Measurements from ENCODE around the gene PLXNB2. TPM values are rescaled to one million over a fixed set of nuclear protein-coding genes. Genes with fewer than 3 reads are reported as not detected.
A peak's percentile ranks its signal among the peaks of the same experiment; 100 is the strongest.

PLXNB2 gene
- total RNA-seq, 3 donors from 2014 or later, result 4.0 to 4.8 (median 4.7) TPM

GRCh38 chr22:50318698-50319411 lies 11.4 kb upstream of the PLXNB2 start:
- H3K27me3 Mint-ChIP-seq (ENCODE audit: low read depth), result no peaks in the 10 kb centered on the region
- H3K4me1 Mint-ChIP-seq (ENCODE audit: low read depth), result peaks cover 14% of the 10 kb centered on the region
- no peaks in the 10 kb centered on the region for H3K9me3 Mint-ChIP-seq
- ATAC-seq (no peak), DNase-seq (no peak)
- no peaks in the 10 kb centered on the region for H3K36me3 Mint-ChIP-seq (ENCODE audit: insufficient read depth)
- no peak overlapping the region for H3K4me3 Mint-ChIP-seq

GRCh38 chr22:50318356-50318697 lies 10.9 kb upstream of the PLXNB2 start:
- no peak for ATAC-seq
- H3K4me3 Mint-ChIP-seq, result no peak overlapping the region
- no peak for DNase-seq
- peaks cover 18% of the 10 kb centered on the region for H3K4me1 Mint-ChIP-seq (ENCODE audit: low read depth)
- no peaks in the 10 kb centered on the region for H3K36me3 Mint-ChIP-seq (ENCODE audit: insufficient read depth)
- no peaks in the 10 kb centered on the region for H3K9me3 Mint-ChIP-seq
- no peaks in the 10 kb centered on the region for H3K27me3 Mint-ChIP-seq (ENCODE audit: low read depth)

DNA sequence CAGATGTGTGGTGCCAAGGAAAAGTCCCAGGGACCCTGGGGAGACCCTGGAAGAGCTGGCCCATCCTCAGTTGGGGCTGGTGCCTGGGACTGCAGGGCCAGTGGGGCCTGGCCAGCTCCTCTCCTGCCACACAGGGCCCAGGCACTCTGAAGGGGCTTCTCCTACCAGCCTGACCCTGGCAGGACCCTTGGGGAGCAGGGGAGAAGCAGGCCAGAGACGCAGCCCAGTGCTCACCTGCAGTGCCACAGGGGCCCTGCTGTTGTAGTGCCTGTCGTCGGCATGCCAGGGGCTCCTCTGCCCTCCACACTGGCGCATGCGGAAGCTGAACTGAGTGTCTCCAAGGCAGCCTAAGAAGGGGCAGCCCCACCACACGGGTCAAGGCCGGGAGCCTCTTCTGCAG lies 10.2 kb upstream of the PLXNB2 start:
- Mint-ChIP-seq H3K4me3 (no peak overlapping the region), H3K4me1 (ENCODE audit: low read depth) (peaks cover 18% of the 10 kb centered on the region), H3K9me3 (no peaks in the 10 kb centered on the region), H3K36me3 (ENCODE audit: insufficient read depth) (no peaks in the 10 kb centered on the region), H3K27me3 (ENCODE audit: low read depth) (no peaks in the 10 kb centered on the region)
- no peak for ATAC-seq
- no peak for DNase-seq

DNA sequence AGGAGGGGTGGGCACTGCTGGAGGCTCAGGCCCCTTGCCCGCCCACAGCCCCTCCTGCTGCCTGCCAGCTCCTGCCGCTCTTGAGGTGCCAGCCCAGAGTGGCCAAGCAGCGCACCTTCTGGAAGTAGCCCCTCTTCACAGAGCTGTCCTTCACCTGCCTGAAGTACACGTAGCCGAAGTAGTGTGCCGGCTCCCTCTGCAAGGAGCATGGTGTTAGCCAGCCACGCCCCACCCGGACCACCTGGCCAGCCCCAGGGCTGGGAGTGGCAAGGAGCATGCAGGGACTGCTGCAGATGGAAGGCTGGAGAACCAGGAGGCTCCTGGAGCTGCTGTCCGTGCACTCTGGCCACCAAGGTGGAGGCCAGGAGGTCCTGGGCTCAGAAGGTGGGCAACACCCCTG lies 9.7 kb upstream of the PLXNB2 start:
- no peak for DNase-seq
- Mint-ChIP-seq H3K9me3 (no peaks in the 10 kb centered on the region), H3K36me3 (ENCODE audit: insufficient read depth) (no peaks in the 10 kb centered on the region), H3K4me3 (no peak overlapping the region), H3K4me1 (ENCODE audit: low read depth) (peaks cover 18% of the 10 kb centered on the region), H3K27me3 (ENCODE audit: low read depth) (no peaks in the 10 kb centered on the region)
- ATAC-seq, result no peak

GRCh38 chr22:50316114-50317065 lies 8.9 kb upstream of the PLXNB2 start:
- Mint-ChIP-seq H3K9me3 (no peaks in the 10 kb centered on the region), H3K27me3 (ENCODE audit: low read depth) (no peaks in the 10 kb centered on the region), H3K36me3 (ENCODE audit: insufficient read depth) (no peaks in the 10 kb centered on the region), H3K4me3 (no peak overlapping the region), H3K4me1 (ENCODE audit: low read depth) (peaks cover 18% of the 10 kb centered on the region)
- no peak for ATAC-seq
- no peak for DNase-seq

GRCh38 chr22:50315289-50316113 lies 8.1 kb upstream of the PLXNB2 start:
- Mint-ChIP-seq H3K27me3 (ENCODE audit: low read depth) (no peaks in the 10 kb centered on the region), H3K9me3 (no peaks in the 10 kb centered on the region), H3K36me3 (ENCODE audit: insufficient read depth) (no peaks in the 10 kb centered on the region), H3K4me3 (no peak overlapping the region), H3K4me1 (ENCODE audit: low read depth) (peaks cover 18% of the 10 kb centered on the region)
- DNase-seq (no peak), ATAC-seq (no peak)

- H3K27me3 Mint-ChIP-seq (ENCODE audit: low read depth), result no peaks in the 10 kb centered on the region
- DNase-seq, result peak; percentile 57
- peaks cover 18% of the 10 kb centered on the region for H3K4me1 Mint-ChIP-seq (ENCODE audit: low read depth)
- H3K9me3 Mint-ChIP-seq, result no peaks in the 10 kb centered on the region
- H3K36me3 Mint-ChIP-seq (ENCODE audit: insufficient read depth), result no peaks in the 10 kb centered on the region
- H3K4me3 Mint-ChIP-seq, result peak overlapping the region; percentile 73
- peak; percentile 97 to 98 for ATAC-seq
These were observed 7.2 kb upstream of the PLXNB2 start for GRCh38 chr22:50314455-50315288.

GRCh38 chr22:50314081-50314454 lies 6.6 kb upstream of the PLXNB2 start:
- Mint-ChIP-seq H3K27me3 (ENCODE audit: low read depth) (no peaks in the 10 kb centered on the region), H3K9me3 (no peaks in the 10 kb centered on the region), H3K4me3 (peak overlapping the region; percentile 73), H3K4me1 (ENCODE audit: low read depth) (peaks cover 18% of the 10 kb centered on the region), H3K36me3 (ENCODE audit: insufficient read depth) (no peaks in the 10 kb centered on the region)
- ATAC-seq (no peak), DNase-seq (no peak)

- DNase-seq (no peak), ATAC-seq (no peak)
- Mint-ChIP-seq H3K27me3 (ENCODE audit: low read depth) (peaks cover 2% of the 10 kb centered on the region), H3K4me1 (ENCODE audit: low read depth) (peaks cover 20% of the 10 kb centered on the region), H3K4me3 (peak overlapping the region; percentile 43), H3K9me3 (no peaks in the 10 kb centered on the region), H3K36me3 (ENCODE audit: insufficient read depth) (no peaks in the 10 kb centered on the region)
These were observed 6.2 kb upstream of the PLXNB2 start for GRCh38 chr22:50313600-50313999.

GRCh38 chr22:50313021-50313420 lies 5.6 kb upstream of the PLXNB2 start:
- no peak for ATAC-seq
- no peaks in the 10 kb centered on the region for H3K9me3 Mint-ChIP-seq
- peaks cover 20% of the 10 kb centered on the region for H3K4me1 Mint-ChIP-seq (ENCODE audit: low read depth)
- no peak overlapping the region for H3K4me3 Mint-ChIP-seq
- no peak for DNase-seq
- H3K27me3 Mint-ChIP-seq (ENCODE audit: low read depth), result peaks cover 2% of the 10 kb centered on the region
- no peaks in the 10 kb centered on the region for H3K36me3 Mint-ChIP-seq (ENCODE audit: insufficient read depth)

DNA sequence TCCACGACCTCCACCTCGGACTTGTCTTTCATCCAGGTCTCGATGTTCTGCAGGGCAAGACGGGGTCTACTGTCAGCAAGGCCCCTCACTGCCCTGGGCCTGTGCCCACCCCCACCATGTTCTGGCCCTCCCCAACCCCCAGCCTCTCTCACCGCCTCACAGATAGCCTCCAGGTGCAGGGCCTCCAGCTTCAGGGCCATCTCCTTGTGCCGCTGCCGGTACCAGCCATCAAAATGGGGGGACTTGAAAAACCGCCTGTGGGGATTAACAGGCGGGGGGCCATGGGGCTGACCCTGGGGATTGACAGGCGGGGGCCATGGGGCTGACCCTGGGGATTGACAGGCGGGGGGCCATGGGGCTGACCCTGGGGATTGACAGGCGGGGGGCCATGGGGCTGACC lies 4.9 kb upstream of the PLXNB2 start:
- no peaks in the 10 kb centered on the region for H3K36me3 Mint-ChIP-seq (ENCODE audit: insufficient read depth)
- H3K4me3 Mint-ChIP-seq, result no peak overlapping the region
- H3K9me3 Mint-ChIP-seq, result no peaks in the 10 kb centered on the region
- DNase-seq (no peak), ATAC-seq (no peak)
- peaks cover 20% of the 10 kb centered on the region for H3K4me1 Mint-ChIP-seq (ENCODE audit: low read depth)
- peaks cover 2% of the 10 kb centered on the region for H3K27me3 Mint-ChIP-seq (ENCODE audit: low read depth)

GRCh38 chr22:50311606-50312351 lies 4.3 kb upstream of the PLXNB2 start:
- Mint-ChIP-seq H3K36me3 (ENCODE audit: insufficient read depth) (no peaks in the 10 kb centered on the region), H3K4me3 (no peak overlapping the region), H3K27me3 (ENCODE audit: low read depth) (peaks cover 2% of the 10 kb centered on the region), H3K9me3 (no peaks in the 10 kb centered on the region), H3K4me1 (ENCODE audit: low read depth) (peaks cover 20% of the 10 kb centered on the region)
- no peak for ATAC-seq
- DNase-seq, result no peak

- no peak overlapping the region for H3K4me3 Mint-ChIP-seq
These were observed 3.6 kb upstream of the PLXNB2 start for GRCh38 chr22:50310949-50311444.

More at GRCh38 chr22:50310949-50311444, 3.6 kb upstream of the PLXNB2 start:
- no peak for DNase-seq
- peaks cover 24% of the 10 kb centered on the region for H3K4me1 Mint-ChIP-seq (ENCODE audit: low read depth)
- H3K36me3 Mint-ChIP-seq (ENCODE audit: insufficient read depth), result no peaks in the 10 kb centered on the region
- no peaks in the 10 kb centered on the region for H3K9me3 Mint-ChIP-seq
- ATAC-seq, result no peak
- H3K27me3 Mint-ChIP-seq (ENCODE audit: low read depth), result peaks cover 6% of the 10 kb centered on the region

Data from activated T-cell treated with anti-CD3 and anti-CD28 coated beads, Interleukin-2, amount 50 U/mL, for 4 hours (primary cell).